Testis (tissue), 3 donors: ENCODE results near the gene ADAP1. TPM values are rescaled to one million over a fixed set of nuclear protein-coding genes. Genes with fewer than 3 reads are reported as not detected.
"Not testable (repeated sequence)": the region's sequence is repeated elsewhere in the genome, so short reads cannot be mapped to it uniquely, and the experiment has no call there.

ENCODE experiments used
- DNase-seq: peaks from one replicate; pipeline ENCODE4 v3.0.0-alpha.2; 2019
- H3K27ac ChIP-seq, 2 donors: fragments of 200-600 bp; sonication (generic); one replicate each; pipeline ENCODE4 v1.5.1; 2019
- H3K27me3 ChIP-seq: fragments of 200-600 bp; sonication (generic); one replicate; pipeline ENCODE4 v1.5.1; 2019
- H3K36me3 ChIP-seq: fragments of 200-600 bp; sonication (generic); one replicate; pipeline ENCODE4 v1.5.1; 2017; ENCODE audit warnings: low read depth; ENCODE audit errors: missing control alignments
- H3K4me1 ChIP-seq: fragments of 200-600 bp; sonication (generic); one replicate; pipeline ENCODE4 v1.5.1; 2019
- H3K4me3 ChIP-seq, 2 donors: fragments of 200-600 bp; sonication (generic); one replicate each; pipeline ENCODE4 v1.5.1; 2017 to 2019
- H3K9me3 ChIP-seq: fragments of 200-600 bp; sonication (generic); one replicate; pipeline ENCODE4 v1.5.1; 2017
- POLR2A ChIP-seq: fragments of 450-650 bp; IDR thresholded peaks from one replicate; pipeline ENCODE4 v1.6.1; 2017; ENCODE audit warnings: antibody characterized with exemption, mild to moderate bottlenecking, moderate library complexity
- WGBS, 2 donors: methylation state at CpG; one replicate each; pipeline ENCODE4 v1.1.5; 2018; 5-methylcytosine and 5-hydroxymethylcytosine counted together
- intact Hi-C: fragments of 100-400 bp; cut with DNase I; formaldehyde crosslinking; loops from one replicate; pipeline ENCODE4 v1.15.1; 2023; ENCODE audit warnings: low total_unique reads
- polyA plus RNA-seq: library from polyadenylated mRNA; stranded (reverse); fragments of 350-450 nt; fragmentation: Illumina TruSeq; extraction: RNeasy Lipid Tissue Mini Kit (QIAGEN cat#74804); gene quantifications from one replicate; pipeline ENCODE4 v1.2.3, GENCODE V29; 2014; ENCODE audit warnings: low read depth, low replicate concordance; ENCODE audit not compliant: insufficient read depth
- total RNA-seq, 2 donors: library from RNA; depleted of rRNA; stranded (reverse); fragments of >200 nt; gene quantifications; one replicate each; pipeline ENCODE4 v1.2.3, GENCODE V29; 2016
- TF ChIP-seq, protein P1 (sequence below), 3 experiments: fragments of 450-650 bp in 2 of 3; fragments of 200-600 bp in 1 of 3; sonication (generic) in 1 of 3; IDR thresholded peaks; one replicate each; pipeline ENCODE4 v1.5.1; 2016 to 2019; ENCODE audit warnings: antibody characterized with exemption in 3 of 3, mild to moderate bottlenecking in 2 of 3, moderate library complexity in 1 of 3

The ADAP1 gene
- total and polyA plus RNA-seq, 3 donors from 2014 or later = 2.4 to 10.9 (median 6.1) TPM

DNA sequence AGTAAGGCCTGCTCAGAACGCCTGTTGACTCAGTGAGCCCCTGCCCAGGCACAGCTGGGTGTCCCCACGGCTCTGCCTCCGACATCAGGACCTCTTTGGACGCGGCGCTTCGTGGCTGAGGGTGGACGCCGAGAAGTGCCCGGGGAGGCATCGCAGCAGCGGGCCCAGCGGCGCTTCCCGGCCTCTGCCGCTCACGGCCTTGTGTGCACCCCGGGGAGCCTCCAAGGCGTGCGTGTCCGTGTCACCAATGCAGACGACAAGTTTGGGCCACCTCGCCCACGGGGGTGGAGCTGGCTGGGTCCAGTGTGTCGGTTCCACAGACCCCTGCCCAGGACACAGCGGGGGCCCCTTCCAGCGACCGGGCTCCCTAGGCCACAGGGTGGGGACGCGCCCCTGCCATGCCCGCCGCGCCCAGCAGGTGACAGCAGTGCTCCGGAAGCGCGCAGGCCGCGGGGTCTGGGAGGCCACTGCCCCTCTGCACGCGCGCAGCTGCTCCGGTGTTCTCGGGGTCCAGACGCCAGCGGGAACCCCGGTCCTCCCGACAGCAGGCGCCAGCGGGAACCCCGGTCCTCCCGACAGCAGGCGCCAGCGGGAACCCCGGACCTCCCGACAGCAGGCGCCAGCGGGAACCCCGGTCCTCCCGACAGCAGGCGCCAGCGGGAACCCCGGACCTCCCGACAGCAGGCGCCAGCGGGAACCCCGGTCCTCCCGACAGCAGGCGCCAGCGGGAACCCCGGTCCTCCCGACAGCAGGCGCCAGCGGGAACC is 45.7 kb downstream of the ADAP1 start:
- H3K27me3 ChIP-seq, H3K9me3 ChIP-seq, H3K27ac ChIP-seq, H3K36me3 ChIP-seq, H3K4me1 ChIP-seq, intact Hi-C loops: not testable (repeated sequence)
- TF ChIP-seq, protein P1, sequence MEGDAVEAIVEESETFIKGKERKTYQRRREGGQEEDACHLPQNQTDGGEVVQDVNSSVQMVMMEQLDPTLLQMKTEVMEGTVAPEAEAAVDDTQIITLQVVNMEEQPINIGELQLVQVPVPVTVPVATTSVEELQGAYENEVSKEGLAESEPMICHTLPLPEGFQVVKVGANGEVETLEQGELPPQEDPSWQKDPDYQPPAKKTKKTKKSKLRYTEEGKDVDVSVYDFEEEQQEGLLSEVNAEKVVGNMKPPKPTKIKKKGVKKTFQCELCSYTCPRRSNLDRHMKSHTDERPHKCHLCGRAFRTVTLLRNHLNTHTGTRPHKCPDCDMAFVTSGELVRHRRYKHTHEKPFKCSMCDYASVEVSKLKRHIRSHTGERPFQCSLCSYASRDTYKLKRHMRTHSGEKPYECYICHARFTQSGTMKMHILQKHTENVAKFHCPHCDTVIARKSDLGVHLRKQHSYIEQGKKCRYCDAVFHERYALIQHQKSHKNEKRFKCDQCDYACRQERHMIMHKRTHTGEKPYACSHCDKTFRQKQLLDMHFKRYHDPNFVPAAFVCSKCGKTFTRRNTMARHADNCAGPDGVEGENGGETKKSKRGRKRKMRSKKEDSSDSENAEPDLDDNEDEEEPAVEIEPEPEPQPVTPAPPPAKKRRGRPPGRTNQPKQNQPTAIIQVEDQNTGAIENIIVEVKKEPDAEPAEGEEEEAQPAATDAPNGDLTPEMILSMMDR (IDR thresholded peaks at IDR 0.05) = peak; percentile 52 to 83 (median 68)
- DNase-seq = peak; percentile 59
- 46 to 55% methylated on average over 11 to 26 of the region's 73 CpGs for WGBS, 2 donors
- H3K4me3 ChIP-seq = peak overlapping the region in 1 of 2 donors; percentile 18

DNA sequence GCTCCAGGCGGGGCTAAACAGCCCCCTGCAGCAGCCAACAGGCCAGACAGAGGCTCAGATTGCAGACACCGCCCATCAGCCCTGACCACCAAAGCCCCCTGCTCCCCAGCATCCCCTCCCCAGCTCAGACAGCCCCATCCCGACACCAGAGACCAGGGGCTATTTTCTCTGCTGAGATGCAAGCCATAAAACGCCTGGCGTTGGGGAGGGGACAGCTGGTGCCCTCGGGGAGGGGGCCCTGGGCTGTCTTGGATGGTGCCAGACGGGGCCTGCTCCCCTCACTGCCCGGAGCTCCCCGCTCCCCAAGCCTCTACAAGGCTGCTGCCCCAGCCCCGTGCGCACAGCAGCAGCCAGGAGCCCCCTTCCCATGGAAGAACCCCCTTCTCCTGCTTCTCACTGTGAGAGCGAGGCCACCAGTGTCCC is 46.3 kb downstream of the ADAP1 start:
- TF ChIP-seq, protein P1 (IDR thresholded peaks at IDR 0.05) = no peak
- no peak for TF ChIP-seq POLR2A
- no peak for DNase-seq
- Histone ChIP-seq H3K36me3 (no peaks in the 10 kb centered on the region), H3K4me3 (no peak overlapping the region), H3K27ac (no peak overlapping the region), H3K4me1 (peaks cover 9% of the 10 kb centered on the region), H3K9me3 (no peaks in the 10 kb centered on the region), H3K27me3 (no peaks in the 10 kb centered on the region)
- intact Hi-C loops = no loop called here
- 48 to 80% methylated on average over 1 to 10 of the region's 12 CpGs for WGBS, 2 donors

DNA sequence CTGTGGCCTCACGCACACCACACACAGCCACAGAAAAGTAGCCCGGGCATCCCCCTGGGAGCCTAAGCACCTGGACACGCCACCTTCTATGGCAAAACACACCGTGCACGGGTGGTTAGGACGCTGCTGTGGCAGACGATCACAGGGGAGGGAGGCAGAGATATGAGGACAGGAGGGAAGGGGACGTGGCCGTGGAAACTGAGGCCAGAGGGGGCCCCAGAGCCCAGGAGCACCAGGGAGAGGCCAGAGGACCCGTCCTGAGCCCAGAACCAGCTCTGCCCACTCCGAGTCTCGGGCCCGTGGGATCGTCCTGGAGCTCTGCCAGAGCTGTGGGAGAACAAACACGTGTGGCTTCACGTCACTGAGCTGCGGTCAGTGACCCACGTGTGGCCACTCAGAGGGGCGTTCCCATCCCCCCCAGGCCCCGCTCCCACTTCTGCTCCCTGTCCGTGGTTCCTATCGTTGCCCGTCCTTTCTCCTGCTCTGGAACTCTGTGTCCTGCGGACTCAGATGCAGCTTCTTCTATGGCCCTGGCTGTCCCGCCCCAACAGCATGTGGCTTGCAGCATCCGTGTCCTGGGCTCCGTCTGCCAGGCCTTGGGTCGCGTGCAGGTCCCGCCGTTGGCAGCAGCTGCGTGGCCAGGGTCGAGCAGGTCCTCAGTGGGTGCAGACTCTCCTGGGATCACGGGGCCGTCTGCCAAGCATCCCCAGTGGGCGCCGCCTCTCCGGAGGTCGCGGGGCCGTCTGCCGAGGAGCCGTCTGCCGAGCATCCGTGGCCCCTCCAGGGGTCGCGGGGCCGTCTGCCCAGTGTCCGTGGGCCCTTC is 47.1 kb downstream of the ADAP1 start:
- TF ChIP-seq, protein P1 (IDR thresholded peaks at IDR 0.05) = no peak
- TF ChIP-seq POLR2A = no peak
- H3K4me1 ChIP-seq = peaks cover 9% of the 10 kb centered on the region
- DNase-seq = peak; percentile 47
- 38 to 58% methylated on average over 5 to 48 of the region's 49 CpGs for WGBS, 2 donors
- no peaks in the 10 kb centered on the region for H3K9me3 ChIP-seq
- H3K4me3 ChIP-seq = no peak overlapping the region
- H3K27ac ChIP-seq = no peak overlapping the region
- H3K27me3 ChIP-seq = no peaks in the 10 kb centered on the region
- H3K36me3 ChIP-seq = no peaks in the 10 kb centered on the region
- intact Hi-C loops = no loop called here

DNA sequence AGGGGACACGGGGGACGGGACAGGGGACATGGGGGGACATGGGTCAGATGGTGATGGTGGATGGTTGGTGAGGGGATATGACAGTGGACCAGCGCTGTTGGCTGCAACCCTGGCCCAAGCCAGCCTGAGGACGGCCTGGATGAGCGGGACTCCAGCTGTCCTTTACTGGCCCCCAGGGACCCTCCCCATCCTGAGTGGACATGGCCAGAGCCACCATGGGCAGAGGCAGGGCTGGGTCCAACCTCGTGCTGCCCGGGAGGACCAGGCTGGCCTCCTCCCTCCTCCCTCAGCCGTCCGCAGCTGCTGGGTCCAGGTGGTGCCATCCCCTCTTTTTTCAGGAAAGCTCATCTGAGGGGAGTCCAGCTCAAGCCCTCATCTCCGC is 47.7 kb downstream of the ADAP1 start:
- H3K4me3 ChIP-seq = no peak overlapping the region
- H3K27me3 ChIP-seq = no peaks in the 10 kb centered on the region
- H3K36me3 ChIP-seq = no peaks in the 10 kb centered on the region
- no peak overlapping the region for H3K27ac ChIP-seq
- intact Hi-C loops = no loop called here
- TF ChIP-seq, protein P1 (IDR thresholded peaks at IDR 0.05) = no peak
- TF ChIP-seq POLR2A = no peak
- H3K4me1 ChIP-seq = peaks cover 9% of the 10 kb centered on the region
- no peaks in the 10 kb centered on the region for H3K9me3 ChIP-seq
- WGBS, 2 donors = 67 to 73% methylated on average over 3 to 10 of the region's 10 CpGs
- no peak for DNase-seq
